HCT116 (cell line): Measurements from ENCODE around the gene CPED1.

Experiments used
- EGR1 ChIP-seq: IDR thresholded peaks from 2 replicates; pipeline ENCODE4 v1.6.1; 2012; ENCODE audit warnings: low read depth
- TF ChIP-seq, protein P1 (sequence below), 3 experiments: fragments of 200-600 bp in 1 of 3; sonication (generic) in 1 of 3; IDR thresholded peaks in 2 of 3; conservative IDR thresholded peaks in 1 of 3; 2 replicates each; pipeline ENCODE4 v1.5.1; 2012 to 2017; ENCODE audit warnings: low read depth in 2 of 3, low read length in 2 of 3, antibody characterized with exemption in 1 of 3, borderline replicate concordance in 1 of 3, control low read depth in 1 of 3, mild to moderate bottlenecking in 1 of 3, mixed read lengths in 1 of 3, mixed run types in 1 of 3, moderate library complexity in 1 of 3; ENCODE audit not compliant: insufficient read depth in 1 of 3

DNA sequence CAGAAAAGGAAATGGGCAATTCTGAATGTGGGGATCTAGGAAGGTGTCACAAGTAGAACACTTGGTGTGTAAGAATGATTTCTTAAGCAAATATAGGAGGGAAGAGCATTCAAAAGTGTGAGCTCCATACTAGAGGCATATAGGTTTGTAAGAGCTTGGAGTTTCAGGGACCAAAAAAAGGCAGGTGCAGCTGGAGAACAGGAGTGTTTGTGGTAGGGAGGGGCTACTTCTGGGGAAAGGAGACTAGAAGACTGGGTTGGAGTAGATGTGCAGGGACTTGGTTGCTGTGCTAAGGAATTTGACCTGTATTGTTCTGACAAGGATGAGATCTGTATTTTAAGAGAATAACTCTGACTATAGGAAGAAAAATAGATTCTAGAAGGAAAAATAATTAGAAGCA is 46.4 kb downstream of the CPED1 start:
- TF ChIP-seq EGR1: no peak
- TF ChIP-seq, protein P1, sequence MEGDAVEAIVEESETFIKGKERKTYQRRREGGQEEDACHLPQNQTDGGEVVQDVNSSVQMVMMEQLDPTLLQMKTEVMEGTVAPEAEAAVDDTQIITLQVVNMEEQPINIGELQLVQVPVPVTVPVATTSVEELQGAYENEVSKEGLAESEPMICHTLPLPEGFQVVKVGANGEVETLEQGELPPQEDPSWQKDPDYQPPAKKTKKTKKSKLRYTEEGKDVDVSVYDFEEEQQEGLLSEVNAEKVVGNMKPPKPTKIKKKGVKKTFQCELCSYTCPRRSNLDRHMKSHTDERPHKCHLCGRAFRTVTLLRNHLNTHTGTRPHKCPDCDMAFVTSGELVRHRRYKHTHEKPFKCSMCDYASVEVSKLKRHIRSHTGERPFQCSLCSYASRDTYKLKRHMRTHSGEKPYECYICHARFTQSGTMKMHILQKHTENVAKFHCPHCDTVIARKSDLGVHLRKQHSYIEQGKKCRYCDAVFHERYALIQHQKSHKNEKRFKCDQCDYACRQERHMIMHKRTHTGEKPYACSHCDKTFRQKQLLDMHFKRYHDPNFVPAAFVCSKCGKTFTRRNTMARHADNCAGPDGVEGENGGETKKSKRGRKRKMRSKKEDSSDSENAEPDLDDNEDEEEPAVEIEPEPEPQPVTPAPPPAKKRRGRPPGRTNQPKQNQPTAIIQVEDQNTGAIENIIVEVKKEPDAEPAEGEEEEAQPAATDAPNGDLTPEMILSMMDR (IDR thresholded peaks at IDR 0.05 in 2 of 3, conservative IDR thresholded peaks at IDR 0.05 in 1 of 3; ENCODE audit: borderline replicate concordance in 1 of 3, insufficient read depth in 1 of 3, low read depth in 2 of 3, low read length in 2 of 3): no peak
